MM.1S (cell line): ENCODE measurements around the gene MYO1E.

Experiments used
- CTCF ChIP-seq: fragments of 300-600 bp; sonication (generic); IDR thresholded peaks from 2 replicates; pipeline ENCODE4 v1.5.1; 2016; ENCODE audit warnings: antibody characterized with exemption, low read length, mixed read lengths
- EZH2 ChIP-seq: fragments of 300-600 bp; sonication (generic); optimal IDR thresholded peaks from 2 replicates; pipeline ENCODE3; 2017; ENCODE audit warnings: low read depth, mild to moderate bottlenecking, antibody characterized with exemption, low read length, mixed read lengths
- EZH2phosphoT487 ChIP-seq: fragments of 300-600 bp; sonication (generic); IDR thresholded peaks from 2 replicates; pipeline ENCODE4 v1.6.1; 2018; ENCODE audit warnings: antibody characterized with exemption, low read length

GRCh38 chr15:59372352-59373211, at the start of gene MYO1E:
- TF ChIP-seq CTCF (no peak), EZH2phosphoT487 (no peak), EZH2 (no peak)
